GM12872 (cell line): ENCODE results near the gene WDR44.

ENCODE experiments used
- TF ChIP-seq, protein P1 (sequence below): IDR thresholded peaks from 3 replicates; pipeline ENCODE4 v1.5.1; 2011; ENCODE audit warnings: low read depth, mild to moderate bottlenecking, low read length, moderate library complexity; ENCODE audit not compliant: insufficient read depth

The WDR44 gene

DNA sequence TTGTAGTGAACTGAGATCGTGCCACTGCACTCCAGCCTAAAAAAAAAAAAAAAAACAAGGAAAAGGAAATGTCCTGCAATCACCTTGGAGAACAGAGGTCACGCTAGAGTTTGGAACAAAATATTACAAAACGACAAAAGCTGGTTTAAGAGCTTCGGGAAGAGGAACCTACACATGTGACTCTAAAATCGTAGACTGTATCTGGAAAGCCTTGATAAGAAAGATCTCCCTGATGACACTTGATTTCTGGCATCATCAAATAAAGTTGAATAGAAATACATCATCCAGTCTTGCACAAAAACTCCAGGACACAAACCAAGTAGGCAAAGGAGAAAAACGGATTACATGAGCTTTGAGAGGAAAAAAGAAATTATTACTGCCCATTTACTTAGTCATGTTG lies 118.6 kb downstream of the WDR44 start:
- TF ChIP-seq, protein P1, sequence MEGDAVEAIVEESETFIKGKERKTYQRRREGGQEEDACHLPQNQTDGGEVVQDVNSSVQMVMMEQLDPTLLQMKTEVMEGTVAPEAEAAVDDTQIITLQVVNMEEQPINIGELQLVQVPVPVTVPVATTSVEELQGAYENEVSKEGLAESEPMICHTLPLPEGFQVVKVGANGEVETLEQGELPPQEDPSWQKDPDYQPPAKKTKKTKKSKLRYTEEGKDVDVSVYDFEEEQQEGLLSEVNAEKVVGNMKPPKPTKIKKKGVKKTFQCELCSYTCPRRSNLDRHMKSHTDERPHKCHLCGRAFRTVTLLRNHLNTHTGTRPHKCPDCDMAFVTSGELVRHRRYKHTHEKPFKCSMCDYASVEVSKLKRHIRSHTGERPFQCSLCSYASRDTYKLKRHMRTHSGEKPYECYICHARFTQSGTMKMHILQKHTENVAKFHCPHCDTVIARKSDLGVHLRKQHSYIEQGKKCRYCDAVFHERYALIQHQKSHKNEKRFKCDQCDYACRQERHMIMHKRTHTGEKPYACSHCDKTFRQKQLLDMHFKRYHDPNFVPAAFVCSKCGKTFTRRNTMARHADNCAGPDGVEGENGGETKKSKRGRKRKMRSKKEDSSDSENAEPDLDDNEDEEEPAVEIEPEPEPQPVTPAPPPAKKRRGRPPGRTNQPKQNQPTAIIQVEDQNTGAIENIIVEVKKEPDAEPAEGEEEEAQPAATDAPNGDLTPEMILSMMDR, result no peak

- TF ChIP-seq, protein P1, result no peak
Measured at GRCh38 chrX:118468122-118468521, 122.2 kb downstream of the WDR44 start.

DNA sequence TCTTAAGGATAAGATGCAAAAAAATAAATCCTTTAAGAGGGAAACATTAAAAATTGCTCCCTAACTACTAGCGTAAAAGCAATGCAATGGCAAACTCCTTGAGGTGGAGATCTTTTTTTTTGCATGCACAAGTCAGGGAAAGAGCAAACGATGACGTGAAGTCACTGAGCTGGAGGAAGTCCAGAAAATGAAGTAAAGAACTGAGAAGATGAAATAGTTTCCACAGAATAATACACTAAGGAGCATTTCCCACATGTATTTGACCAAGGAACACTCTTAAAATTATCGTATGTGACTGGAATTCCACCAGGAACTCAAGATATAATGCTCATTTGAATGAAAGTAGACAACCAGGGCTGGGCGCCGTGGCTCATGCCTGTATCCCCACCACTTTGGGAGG lies 128.7 kb downstream of the WDR44 start:
- TF ChIP-seq, protein P1, result no peak

GRCh38 chrX:118475903-118476302 lies 130.0 kb downstream of the WDR44 start:
- TF ChIP-seq, protein P1, result no peak

- TF ChIP-seq, protein P1, result no peak
Measured at GRCh38 chrX:118480172-118480571, 134.3 kb downstream of the WDR44 start.

DNA sequence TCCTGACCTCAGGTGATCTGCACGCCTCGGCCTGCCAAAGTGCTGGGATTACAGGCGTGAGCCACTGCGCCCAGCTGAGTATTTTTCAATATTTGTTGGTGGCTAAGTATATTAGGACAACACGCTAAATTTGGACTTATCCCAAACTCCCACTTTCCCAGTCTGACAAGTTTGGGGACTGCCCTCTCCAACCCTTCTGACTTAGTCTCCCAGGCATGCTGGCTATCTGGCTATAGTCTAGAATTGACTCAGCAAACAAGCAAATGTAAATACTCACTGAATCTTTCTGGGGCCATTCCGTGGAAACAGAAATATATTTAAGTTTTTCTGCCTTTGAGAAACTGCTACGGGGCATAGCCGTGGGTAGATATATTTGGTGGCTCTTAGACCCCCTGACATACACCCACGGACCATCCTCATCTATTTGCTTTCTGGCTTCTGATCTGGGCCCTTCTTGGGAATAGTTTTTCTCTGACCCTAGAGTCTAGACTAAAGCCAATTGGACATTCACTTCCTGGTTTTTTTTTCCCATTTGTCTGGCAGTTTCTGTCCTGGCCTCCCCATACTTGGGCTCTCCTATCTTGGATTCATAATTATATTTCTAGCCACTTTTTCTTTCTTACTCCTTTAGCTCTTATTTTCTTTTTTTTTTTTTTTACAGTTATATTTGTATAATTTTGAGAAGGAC lies 138.5 kb downstream of the WDR44 start:
- TF ChIP-seq, protein P1, result no peak

DNA sequence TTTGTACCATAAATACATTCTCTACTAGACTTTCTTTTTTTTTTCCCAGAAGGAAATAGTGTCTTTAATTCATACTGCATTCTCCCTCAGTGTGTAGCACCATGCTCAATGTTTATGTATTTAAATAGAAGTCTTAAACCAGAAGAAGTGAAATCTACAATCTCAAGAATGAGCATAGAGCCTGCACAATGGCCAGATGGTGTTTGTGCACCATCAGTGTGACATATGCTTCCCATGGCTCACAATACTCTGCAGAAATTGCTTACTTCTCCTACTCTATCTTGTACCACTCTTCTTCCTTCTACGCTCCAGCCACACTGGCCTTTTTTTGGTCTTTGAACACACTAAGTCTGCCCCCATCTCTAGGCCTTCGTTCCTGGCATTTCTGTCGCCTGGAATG lies 147.1 kb downstream of the WDR44 start:
- TF ChIP-seq, protein P1, result no peak
